K562 (cell line): ENCODE measurements around the gene LPAR3. TPM values are rescaled to one million over a fixed set of nuclear protein-coding genes. Genes with fewer than 3 reads are reported as not detected.

Experiments
- BHLHE40 ChIP-seq: IDR thresholded peaks from 2 replicates; pipeline ENCODE4 v1.6.1; 2011; ENCODE audit warnings: low read length, improper control_type of control experiment
- ESRRA ChIP-seq: fragments of 450-650 bp; IDR thresholded peaks from 2 replicates; pipeline ENCODE4 v1.6.1; 2014; ENCODE audit warnings: low read depth, mild to moderate bottlenecking, moderate library complexity, borderline replicate concordance
- FOSL1 ChIP-seq: fragments of 200-800 bp; sonication (Bioruptor generic); conservative IDR thresholded peaks from 2 replicates; pipeline ENCODE4 v1.6.1; 2016; ENCODE audit warnings: missing genetic modification characterization, missing compliant biosample characterization
- FOXP1 ChIP-seq: sonication (generic); formaldehyde crosslinking; IDR thresholded peaks from 2 replicates; pipeline ENCODE4 v1.8.0; 2022; ENCODE audit warnings: mild to moderate bottlenecking, missing genetic modification reagents
- GATAD2A ChIP-seq: fragments of 450-650 bp; IDR thresholded peaks from 2 replicates; pipeline ENCODE4 v1.6.1; 2017
- ILF3 ChIP-seq: fragments of 450-650 bp; IDR thresholded peaks from 2 replicates; pipeline ENCODE4 v1.6.1; 2018; ENCODE audit warnings: antibody characterized with exemption, mild to moderate bottlenecking, moderate library complexity, borderline replicate concordance
- NCOA2 ChIP-seq, 2 experiments: fragments of 450-650 bp; IDR thresholded peaks; 2 replicates each; pipeline ENCODE4 v1.6.1; 2018; ENCODE audit warnings: mild to moderate bottlenecking in 2 of 2, moderate library complexity in 1 of 2; ENCODE audit not compliant: partially characterized antibody in 2 of 2
- NEUROD1 ChIP-seq: fragments of 150-350 bp; IDR thresholded peaks from 2 replicates; pipeline ENCODE4 v1.6.1; 2014; ENCODE audit warnings: borderline replicate concordance, low read length, low read depth; ENCODE audit not compliant: partially characterized antibody
- RBM17 ChIP-seq: fragments of 200-400 bp; formaldehyde crosslinking; IDR thresholded peaks from 2 replicates; pipeline ENCODE4 v1.6.1; 2017; ENCODE audit warnings: low read depth, mild to moderate bottlenecking, low read length, borderline replicate concordance
- RBM22 ChIP-seq: fragments of 200-400 bp; formaldehyde crosslinking; IDR thresholded peaks from 2 replicates; pipeline ENCODE4 v1.6.1; 2018; ENCODE audit warnings: low read length, low read depth; ENCODE audit not compliant: poor library complexity, severe bottlenecking
- SIRT6 ChIP-seq: IDR thresholded peaks from one replicate; pipeline ENCODE4 v1.6.1; 2012; ENCODE audit warnings: low read depth, mild to moderate bottlenecking, control low read depth, inconsistent platforms, low read length, moderate library complexity
- TCFL5 ChIP-seq: fragments of 250-450 bp; sonication (Bioruptor Pico); conservative IDR thresholded peaks from 2 replicates; pipeline ENCODE4 v1.6.1; 2021; ENCODE audit warnings: mild to moderate bottlenecking, moderate library complexity, matching md5 sums
- TGIF2 ChIP-seq: sonication (generic); formaldehyde crosslinking; IDR thresholded peaks from 2 replicates; pipeline ENCODE4 v1.8.1; 2022; ENCODE audit warnings: mild to moderate bottlenecking, missing genetic modification reagents, moderate library complexity
- ZC3H11A ChIP-seq: IDR thresholded peaks from 2 replicates; pipeline ENCODE4 v1.6.1; 2012; ENCODE audit warnings: low read depth, low read length, improper control_type of control experiment
- ZFP30 ChIP-seq: fragments of 250-450 bp; sonication (Bioruptor Pico); IDR thresholded peaks from 2 replicates; pipeline ENCODE4 v1.8.0; 2022; ENCODE audit warnings: moderate library complexity, mild to moderate bottlenecking, inconsistent platforms, borderline replicate concordance
- ZNF785 ChIP-seq: fragments of 250-450 bp; sonication (Bioruptor Pico); IDR thresholded peaks from 2 replicates; pipeline ENCODE4 v1.4.0; 2020; ENCODE audit warnings: mild to moderate bottlenecking
- polyA plus RNA-seq, 8 experiments: library from polyadenylated mRNA; depleted of rRNA in 4 of 8; stranded (reverse) in 5 of 8; unstranded in 3 of 8; fragments of >200 nt; fragmentation: Nextera tagmentation in 2 of 8; fragmentation: Illumina TruSeq in 1 of 8; extraction: Ambion mirVana in 2 of 8; extraction: Trizol in 1 of 8; gene quantifications; 2 replicates each; pipeline versions ENCODE4 v1.2.1 to v1.2.3, GENCODE V29; 2011 to 2014; ENCODE audit warnings: inconsistent platforms in 1 of 8, missing spikeins in 1 of 8
- total RNA-seq, 7 experiments: library from RNA; depleted of rRNA in 6 of 7; stranded (reverse); fragments of >200 nt in 6 of 7; fragmentation: Illumina TruSeq in 2 of 7; extraction: Trizol in 2 of 7; gene quantifications; 2 replicates each; pipeline versions ENCODE4 v1.2.1 to v1.2.3, GENCODE V29; 2011 to 2021; ENCODE audit warnings: low replicate concordance in 1 of 7
- TF ChIP-seq, protein P1 (sequence below): sonication (generic); formaldehyde crosslinking; IDR thresholded peaks from 2 replicates; pipeline ENCODE4 v1.8.1; 2023; ENCODE audit warnings: mild to moderate bottlenecking, missing genetic modification reagents
- TF ChIP-seq, protein P2 (sequence below): sonication (generic); formaldehyde crosslinking; IDR thresholded peaks from 2 replicates; pipeline ENCODE4 v1.8.0; 2022; ENCODE audit warnings: missing genetic modification reagents, mild to moderate bottlenecking, borderline replicate concordance

The LPAR3 gene
- total and polyA plus RNA-seq, 9 of the 15 experiments (the other 6 are each of a cell fraction or from before 2014, with no cell fraction given), result 0.11 TPM; not detected in 8

DNA sequence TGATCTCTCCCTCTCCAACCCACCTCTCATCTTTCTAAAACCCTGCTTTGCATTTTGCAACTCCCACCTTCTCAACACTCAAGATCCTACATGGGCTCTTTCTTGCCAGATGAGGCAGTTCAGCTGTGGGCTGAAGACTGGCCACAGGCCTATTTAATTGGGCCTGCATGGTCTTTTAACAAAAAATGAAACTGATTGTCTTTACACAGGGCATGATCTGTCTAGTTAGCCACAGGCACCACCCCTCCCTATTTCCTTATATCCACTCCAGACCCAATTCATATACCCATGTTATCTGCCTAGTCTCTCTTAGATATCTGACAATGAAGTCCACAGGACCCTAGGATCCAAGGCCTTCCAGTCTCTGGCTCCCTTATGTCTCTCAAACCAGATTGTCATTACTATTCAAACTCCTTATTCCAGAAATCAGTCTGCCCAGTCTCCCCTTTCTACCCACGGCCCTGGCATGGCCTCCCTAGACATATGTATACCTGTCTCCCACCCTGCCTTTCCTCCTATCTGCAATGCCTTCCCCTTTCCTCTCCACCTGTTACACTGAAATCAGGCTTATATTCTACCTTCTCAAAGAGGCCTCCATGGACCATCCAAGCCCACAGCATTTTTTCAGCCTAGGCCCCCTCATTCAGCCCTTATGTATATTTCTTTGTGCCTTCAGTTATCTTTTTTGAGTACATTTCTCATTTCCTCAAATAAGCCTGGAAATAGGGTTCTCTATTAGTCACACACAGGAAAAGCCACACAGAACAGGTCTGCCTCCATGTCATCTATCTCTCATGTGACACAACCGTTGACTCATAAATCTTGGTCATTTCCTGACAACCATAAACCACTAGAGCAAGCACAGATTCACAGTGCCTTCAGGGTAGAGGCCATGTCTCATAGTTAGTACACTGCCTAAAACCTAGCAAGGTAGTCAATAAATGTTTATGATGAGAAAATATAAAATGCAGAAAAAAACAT, 39.0 kb downstream of the LPAR3 start (continued):
- TF ChIP-seq, protein P1, sequence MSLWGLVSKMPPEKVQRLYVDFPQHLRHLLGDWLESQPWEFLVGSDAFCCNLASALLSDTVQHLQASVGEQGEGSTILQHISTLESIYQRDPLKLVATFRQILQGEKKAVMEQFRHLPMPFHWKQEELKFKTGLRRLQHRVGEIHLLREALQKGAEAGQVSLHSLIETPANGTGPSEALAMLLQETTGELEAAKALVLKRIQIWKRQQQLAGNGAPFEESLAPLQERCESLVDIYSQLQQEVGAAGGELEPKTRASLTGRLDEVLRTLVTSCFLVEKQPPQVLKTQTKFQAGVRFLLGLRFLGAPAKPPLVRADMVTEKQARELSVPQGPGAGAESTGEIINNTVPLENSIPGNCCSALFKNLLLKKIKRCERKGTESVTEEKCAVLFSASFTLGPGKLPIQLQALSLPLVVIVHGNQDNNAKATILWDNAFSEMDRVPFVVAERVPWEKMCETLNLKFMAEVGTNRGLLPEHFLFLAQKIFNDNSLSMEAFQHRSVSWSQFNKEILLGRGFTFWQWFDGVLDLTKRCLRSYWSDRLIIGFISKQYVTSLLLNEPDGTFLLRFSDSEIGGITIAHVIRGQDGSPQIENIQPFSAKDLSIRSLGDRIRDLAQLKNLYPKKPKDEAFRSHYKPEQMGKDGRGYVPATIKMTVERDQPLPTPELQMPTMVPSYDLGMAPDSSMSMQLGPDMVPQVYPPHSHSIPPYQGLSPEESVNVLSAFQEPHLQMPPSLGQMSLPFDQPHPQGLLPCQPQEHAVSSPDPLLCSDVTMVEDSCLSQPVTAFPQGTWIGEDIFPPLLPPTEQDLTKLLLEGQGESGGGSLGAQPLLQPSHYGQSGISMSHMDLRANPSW (CRISPR knock-in tag), result no peak
- TF ChIP-seq FOSL1 (tag) (peak; percentile 94), SIRT6 (no peak), ZNF785 (CRISPR knock-in tag) (no peak), TCFL5 (CRISPR knock-in tag) (no peak), ILF3 (no peak), ESRRA (no peak; the same call in 1 of the 2 replicates), RBM17 (no peak), ZC3H11A (no peak), NCOA2 (IDR thresholded peaks at IDR 0.05; ENCODE audit: partially characterized antibody in 2 of 2) (no peak), TGIF2 (CRISPR knock-in tag) (no peak), GATAD2A (no peak), RBM22 (no peak), ZFP30 (CRISPR knock-in tag) (no peak), FOXP1 (CRISPR knock-in tag) (no peak), NEUROD1 (no peak), BHLHE40 (peak; percentile 47; the same call in 1 of the 2 replicates)
- TF ChIP-seq, protein P2, sequence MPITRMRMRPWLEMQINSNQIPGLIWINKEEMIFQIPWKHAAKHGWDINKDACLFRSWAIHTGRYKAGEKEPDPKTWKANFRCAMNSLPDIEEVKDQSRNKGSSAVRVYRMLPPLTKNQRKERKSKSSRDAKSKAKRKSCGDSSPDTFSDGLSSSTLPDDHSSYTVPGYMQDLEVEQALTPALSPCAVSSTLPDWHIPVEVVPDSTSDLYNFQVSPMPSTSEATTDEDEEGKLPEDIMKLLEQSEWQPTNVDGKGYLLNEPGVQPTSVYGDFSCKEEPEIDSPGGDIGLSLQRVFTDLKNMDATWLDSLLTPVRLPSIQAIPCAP (CRISPR knock-in tag), result no peak
